GM12874 (cell line): Measurements from ENCODE around the gene ACTL10.

Source experiments
- TF ChIP-seq, protein P1 (sequence below): IDR thresholded peaks from 2 replicates; pipeline ENCODE4 v1.5.1; 2011; ENCODE audit warnings: low read depth, mild to moderate bottlenecking, control low read depth, low read length, moderate library complexity; ENCODE audit not compliant: insufficient read depth

The ACTL10 gene

DNA sequence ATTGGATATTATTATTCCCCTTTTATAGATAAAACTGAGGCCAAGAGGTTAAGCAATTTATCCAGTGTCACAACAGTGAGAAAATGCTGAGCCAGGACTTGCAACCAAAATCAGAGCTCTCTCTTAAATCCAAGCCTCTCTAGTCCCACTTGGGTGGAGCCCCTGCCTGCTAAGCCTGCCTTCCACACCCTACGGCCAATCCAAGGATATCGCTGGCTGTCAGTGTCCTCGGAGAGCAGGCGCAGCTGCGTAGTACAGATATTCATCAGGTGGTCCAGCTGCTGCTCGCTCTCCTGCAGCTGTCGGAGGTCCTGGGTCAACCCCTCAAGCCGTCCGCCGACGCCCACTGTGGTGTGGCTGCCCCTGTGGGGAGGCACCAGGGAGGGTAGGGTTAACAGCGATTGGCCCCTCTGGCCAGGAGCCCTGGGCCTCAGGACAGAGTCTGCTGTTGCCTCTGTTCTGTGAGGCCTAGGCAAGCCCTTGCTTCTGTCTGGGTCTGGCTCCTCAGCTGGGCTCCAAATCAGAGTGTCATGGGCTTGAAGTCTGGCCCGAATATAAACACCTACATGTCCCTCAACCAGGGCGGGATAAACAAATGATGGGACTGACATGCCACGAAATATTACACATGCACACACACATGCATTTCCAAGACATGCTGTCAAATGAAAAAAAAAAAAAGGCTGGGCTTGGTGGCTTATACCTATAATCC lies 11.4 kb downstream of the ACTL10 start:
- TF ChIP-seq, protein P1, sequence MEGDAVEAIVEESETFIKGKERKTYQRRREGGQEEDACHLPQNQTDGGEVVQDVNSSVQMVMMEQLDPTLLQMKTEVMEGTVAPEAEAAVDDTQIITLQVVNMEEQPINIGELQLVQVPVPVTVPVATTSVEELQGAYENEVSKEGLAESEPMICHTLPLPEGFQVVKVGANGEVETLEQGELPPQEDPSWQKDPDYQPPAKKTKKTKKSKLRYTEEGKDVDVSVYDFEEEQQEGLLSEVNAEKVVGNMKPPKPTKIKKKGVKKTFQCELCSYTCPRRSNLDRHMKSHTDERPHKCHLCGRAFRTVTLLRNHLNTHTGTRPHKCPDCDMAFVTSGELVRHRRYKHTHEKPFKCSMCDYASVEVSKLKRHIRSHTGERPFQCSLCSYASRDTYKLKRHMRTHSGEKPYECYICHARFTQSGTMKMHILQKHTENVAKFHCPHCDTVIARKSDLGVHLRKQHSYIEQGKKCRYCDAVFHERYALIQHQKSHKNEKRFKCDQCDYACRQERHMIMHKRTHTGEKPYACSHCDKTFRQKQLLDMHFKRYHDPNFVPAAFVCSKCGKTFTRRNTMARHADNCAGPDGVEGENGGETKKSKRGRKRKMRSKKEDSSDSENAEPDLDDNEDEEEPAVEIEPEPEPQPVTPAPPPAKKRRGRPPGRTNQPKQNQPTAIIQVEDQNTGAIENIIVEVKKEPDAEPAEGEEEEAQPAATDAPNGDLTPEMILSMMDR, result no peak

DNA sequence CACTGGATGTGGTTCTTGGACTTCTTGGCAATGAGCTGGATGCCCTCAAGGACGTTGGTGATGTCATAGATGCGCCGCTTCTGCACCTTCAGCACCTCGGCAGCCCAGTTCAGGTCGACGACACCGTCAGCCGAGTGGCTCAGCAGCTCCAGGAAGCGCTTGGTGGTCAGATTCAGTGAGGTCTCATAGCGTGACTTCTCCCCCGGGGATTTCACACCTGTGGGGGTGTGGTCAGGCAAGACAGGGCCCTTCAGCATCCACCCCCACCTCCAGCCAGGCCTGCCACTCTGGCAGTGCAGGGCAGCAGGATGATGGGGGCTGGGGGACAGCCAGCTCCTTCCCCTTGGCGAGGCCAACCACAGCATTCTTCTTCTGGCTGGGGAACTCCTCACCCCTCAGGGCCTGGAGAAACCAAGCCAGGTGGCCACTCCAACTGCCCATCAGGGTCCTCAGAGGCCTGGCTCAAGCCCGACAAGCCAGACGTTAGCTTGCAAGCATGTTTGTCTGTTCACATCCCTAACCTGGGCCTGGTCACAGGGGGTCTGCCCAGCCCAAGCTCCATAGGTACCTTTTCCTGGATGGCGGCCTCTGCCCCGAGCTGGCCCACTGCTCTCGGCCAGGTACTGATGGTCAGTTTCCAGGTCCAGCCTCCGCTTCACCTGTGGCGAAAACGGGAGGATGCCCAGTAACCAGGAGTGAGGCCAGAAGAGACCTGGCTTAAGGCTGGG lies 13.2 kb downstream of the ACTL10 start:
- TF ChIP-seq, protein P1, result no peak

DNA sequence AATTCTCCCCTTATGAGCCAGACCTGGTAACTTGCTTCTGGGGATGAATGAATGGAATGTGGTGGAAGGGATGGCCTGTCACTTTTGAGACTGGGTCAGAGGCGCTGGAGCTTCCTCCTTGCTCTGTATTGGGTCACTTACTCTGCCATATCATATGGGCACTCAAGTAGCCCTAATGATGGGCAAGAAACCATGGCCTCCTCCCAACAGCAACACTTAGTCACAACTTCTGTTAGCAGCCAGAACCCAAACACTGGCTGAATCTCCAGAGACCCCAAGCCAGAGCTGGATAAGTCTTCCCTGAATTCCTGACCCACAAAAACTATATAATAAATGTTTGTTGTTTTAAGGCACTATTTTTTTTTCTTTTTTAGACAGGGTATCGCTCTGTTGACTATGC lies 13.9 kb downstream of the ACTL10 start:
- TF ChIP-seq, protein P1, result no peak

DNA sequence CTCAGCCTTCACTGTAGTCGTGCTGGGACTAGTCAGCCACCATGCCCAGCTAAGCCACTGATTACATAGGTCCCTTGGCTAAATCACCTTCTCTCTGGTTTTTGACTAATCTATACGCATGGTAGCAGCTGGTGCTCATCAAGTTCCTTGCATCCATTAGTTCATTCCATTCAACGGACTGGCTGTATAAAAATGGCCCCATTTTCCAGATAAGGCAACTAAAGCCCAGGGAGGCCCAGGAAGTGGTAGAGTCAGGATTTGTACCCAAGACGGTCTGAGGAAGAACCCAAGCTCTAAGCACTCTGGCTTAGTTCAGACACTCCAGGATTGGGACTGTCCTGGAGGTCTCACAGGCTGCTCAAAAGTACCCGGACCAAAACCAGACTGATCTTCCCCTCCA lies 14.5 kb downstream of the ACTL10 start:
- TF ChIP-seq, protein P1, result no peak

DNA sequence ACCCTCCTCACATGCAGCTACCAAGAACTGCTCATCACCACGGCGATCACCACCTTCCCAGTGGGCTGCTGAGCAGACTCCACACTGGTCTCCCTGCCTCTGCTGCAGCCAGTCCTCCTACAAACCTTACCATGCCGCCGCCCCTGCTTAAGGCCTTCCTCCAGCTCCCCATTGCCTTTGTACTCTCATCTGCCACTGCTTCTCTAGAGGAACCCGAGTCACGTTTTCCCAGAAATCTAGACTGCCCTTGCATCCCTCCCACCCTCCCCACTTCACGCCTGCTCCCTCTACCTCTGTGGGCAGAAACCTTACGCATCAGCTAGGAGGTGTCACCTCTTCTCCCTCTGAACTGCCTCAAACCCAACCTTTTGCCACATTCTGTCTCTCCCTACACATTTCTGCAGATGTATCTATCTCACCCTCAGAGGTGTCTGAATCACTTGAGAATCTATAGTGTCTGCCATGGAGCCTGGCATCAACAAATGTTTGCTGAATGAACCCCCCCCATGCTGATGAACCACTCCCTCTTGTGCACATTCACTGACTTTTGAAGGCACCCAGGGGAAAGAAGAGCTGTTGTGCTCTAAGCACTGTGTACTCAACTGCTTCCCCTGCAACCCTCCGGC lies 15.1 kb downstream of the ACTL10 start:
- TF ChIP-seq, protein P1, result no peak

DNA sequence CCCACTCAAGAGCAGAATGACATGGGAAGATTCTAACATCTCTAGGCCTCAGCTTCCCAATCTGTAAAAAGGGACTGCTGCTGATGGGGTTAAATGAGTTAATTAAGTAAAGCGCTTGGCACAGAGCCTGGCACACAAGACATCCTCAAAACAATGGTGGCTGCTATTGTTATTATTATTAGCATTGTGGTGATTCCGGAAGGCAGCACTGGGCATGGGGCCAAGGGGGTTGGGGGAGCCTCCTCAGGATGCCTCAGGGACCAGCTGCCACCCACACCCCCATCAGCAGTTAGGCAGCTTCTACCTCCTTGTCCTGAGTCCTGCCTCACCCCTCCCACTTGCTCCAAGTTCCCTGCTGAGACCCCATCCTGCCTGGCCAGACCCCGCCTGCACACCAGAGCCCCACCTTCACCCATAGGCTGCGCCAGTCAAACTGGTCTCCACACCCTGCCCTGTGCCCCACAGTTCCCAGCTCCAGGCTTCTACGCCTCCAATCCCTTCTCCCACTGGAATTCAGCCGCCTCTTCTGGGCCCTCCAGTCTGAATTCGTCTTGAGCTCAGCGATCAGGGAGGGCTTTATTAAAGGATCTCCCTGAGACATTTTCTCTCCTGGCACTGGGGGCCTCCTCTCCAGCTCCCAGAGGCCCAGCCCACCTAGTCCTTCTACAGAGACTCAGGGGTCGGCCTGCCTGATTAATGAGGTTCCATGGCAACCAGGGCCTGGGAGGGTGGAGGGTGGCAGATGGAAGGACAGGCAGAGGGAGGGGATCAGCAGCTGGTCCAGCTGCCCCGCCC lies 18.0 kb downstream of the ACTL10 start:
- TF ChIP-seq, protein P1, result no peak
